ENCODE results near the gene BSDC1.

- TF ChIP-seq EZH2 (IDR thresholded peaks at IDR 0.05; ENCODE audit: low read depth, unreplicated experiment): no peak
- TF ChIP-seq POLR2AphosphoS5 (IDR thresholded peaks at IDR 0.05; ENCODE audit: low read depth): no peak
- no peak for TF ChIP-seq CTCF (conservative IDR thresholded peaks at IDR 0.05; ENCODE audit: low read depth in 2 of 2)
- TF ChIP-seq EZH2phosphoT487 (IDR thresholded peaks at IDR 0.05; ENCODE audit: unreplicated experiment): no peak
- no peak for TF ChIP-seq ZNF331 (CRISPR knock-in tag; IDR thresholded peaks at IDR 0.05; ENCODE audit: low read depth)
- no peak for TF ChIP-seq REST (IDR thresholded peaks at IDR 0.05; ENCODE audit: unreplicated experiment)
- no peak for TF ChIP-seq JUNB (IDR thresholded peaks at IDR 0.05; ENCODE audit: unreplicated experiment)
- TF ChIP-seq CREB1 (CRISPR knock-in tag; IDR thresholded peaks at IDR 0.05; ENCODE audit: low read depth): no peak
- no peak for TF ChIP-seq ETS1 (IDR thresholded peaks at IDR 0.05)
- TF ChIP-seq NANOG (IDR thresholded peaks at IDR 0.05; ENCODE audit: borderline replicate concordance): no peak
- TF ChIP-seq STAT1 (IDR thresholded peaks at IDR 0.05; ENCODE audit: unreplicated experiment): no peak
Measured at GRCh38 chr1:32341971-32342370, 52.3 kb downstream of the BSDC1 start.

Data from GM23338 (cell line).